HCT116 (cell line): Measurements from ENCODE around the gene TVP23A.
"Not testable (repeated sequence)": the region's sequence is repeated elsewhere in the genome, so short reads cannot be mapped to it uniquely, and the experiment has no call there.

Experiments used
- JUND ChIP-seq: IDR thresholded peaks from 2 replicates; pipeline ENCODE4 v1.6.1; 2012
- POLR2AphosphoS5 ChIP-seq: IDR thresholded peaks from 2 replicates; pipeline ENCODE4 v1.6.1; 2011; ENCODE audit warnings: mild to moderate bottlenecking, low read depth, low read length, moderate library complexity
- RAD21 ChIP-seq: IDR thresholded peaks from 2 replicates; pipeline ENCODE4 v1.6.1; 2012; ENCODE audit warnings: low read depth, mild to moderate bottlenecking
- TCF7L2 ChIP-seq: IDR thresholded peaks from 2 replicates; pipeline ENCODE4 v1.7.0; 2011; ENCODE audit warnings: borderline replicate concordance, inconsistent platforms; ENCODE audit not compliant: insufficient read depth, insufficient read length; ENCODE audit errors: extremely low read depth
- TF ChIP-seq, protein P1 (sequence below), 3 experiments: fragments of 200-600 bp in 1 of 3; sonication (generic) in 1 of 3; IDR thresholded peaks in 2 of 3; conservative IDR thresholded peaks in 1 of 3; 2 replicates each; pipeline ENCODE4 v1.5.1; 2012 to 2017; ENCODE audit warnings: low read depth in 2 of 3, low read length in 2 of 3, antibody characterized with exemption in 1 of 3, borderline replicate concordance in 1 of 3, control low read depth in 1 of 3, mild to moderate bottlenecking in 1 of 3, mixed read lengths in 1 of 3, mixed run types in 1 of 3, moderate library complexity in 1 of 3; ENCODE audit not compliant: insufficient read depth in 1 of 3

DNA sequence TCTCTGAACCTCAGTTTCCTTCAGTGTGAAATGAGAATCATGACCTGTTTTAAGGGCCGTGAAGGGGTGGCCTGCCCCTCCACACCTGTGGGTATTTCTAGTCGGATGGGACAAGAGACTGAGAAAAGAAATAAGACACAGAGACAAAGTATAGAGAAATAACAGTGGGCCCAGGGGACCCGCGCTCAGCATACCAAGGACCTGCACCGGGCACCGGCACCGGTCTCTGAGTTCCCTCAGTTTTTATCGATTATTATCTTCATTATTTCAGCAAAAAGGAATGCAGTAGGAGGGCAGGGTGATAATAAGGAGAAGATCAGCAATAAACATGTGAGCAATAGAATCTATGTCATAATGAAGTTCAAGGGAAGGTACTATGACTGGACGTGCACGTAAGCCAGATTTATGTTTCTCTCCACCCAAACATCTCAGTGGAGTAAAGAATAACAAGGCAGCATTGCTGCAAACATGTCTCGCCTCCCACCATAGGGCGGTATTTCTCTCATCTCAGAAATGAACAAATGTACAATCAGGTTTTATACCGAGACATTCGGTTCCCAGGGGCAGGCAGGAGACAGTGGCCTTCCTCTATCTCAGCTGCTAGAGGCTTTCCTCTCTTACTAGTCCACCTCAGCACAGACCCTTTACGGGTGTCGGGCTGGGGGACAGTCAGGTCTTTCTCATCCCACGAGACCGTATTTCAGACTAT, 10.9 kb upstream of the TVP23A start:
- TF ChIP-seq RAD21, JUND, TCF7L2, POLR2AphosphoS5: not testable (repeated sequence)
- TF ChIP-seq, protein P1, sequence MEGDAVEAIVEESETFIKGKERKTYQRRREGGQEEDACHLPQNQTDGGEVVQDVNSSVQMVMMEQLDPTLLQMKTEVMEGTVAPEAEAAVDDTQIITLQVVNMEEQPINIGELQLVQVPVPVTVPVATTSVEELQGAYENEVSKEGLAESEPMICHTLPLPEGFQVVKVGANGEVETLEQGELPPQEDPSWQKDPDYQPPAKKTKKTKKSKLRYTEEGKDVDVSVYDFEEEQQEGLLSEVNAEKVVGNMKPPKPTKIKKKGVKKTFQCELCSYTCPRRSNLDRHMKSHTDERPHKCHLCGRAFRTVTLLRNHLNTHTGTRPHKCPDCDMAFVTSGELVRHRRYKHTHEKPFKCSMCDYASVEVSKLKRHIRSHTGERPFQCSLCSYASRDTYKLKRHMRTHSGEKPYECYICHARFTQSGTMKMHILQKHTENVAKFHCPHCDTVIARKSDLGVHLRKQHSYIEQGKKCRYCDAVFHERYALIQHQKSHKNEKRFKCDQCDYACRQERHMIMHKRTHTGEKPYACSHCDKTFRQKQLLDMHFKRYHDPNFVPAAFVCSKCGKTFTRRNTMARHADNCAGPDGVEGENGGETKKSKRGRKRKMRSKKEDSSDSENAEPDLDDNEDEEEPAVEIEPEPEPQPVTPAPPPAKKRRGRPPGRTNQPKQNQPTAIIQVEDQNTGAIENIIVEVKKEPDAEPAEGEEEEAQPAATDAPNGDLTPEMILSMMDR (IDR thresholded peaks at IDR 0.05 in 2 of 3, conservative IDR thresholded peaks at IDR 0.05 in 1 of 3; ENCODE audit: borderline replicate concordance in 1 of 3, insufficient read depth in 1 of 3, low read depth in 2 of 3, low read length in 2 of 3) = not testable (repeated sequence)
